GDM1 (cell line): ENCODE results near the gene CFAP54.
"Not testable (repeated sequence)": the region's sequence is repeated elsewhere in the genome, so short reads cannot be mapped to it uniquely, and the experiment has no call there.

Experiments used
- DNase-seq: peaks from one replicate; lab custom pipeline; 2025; lab: John Stamatoyannopoulos, UW

Gene CFAP54

DNA sequence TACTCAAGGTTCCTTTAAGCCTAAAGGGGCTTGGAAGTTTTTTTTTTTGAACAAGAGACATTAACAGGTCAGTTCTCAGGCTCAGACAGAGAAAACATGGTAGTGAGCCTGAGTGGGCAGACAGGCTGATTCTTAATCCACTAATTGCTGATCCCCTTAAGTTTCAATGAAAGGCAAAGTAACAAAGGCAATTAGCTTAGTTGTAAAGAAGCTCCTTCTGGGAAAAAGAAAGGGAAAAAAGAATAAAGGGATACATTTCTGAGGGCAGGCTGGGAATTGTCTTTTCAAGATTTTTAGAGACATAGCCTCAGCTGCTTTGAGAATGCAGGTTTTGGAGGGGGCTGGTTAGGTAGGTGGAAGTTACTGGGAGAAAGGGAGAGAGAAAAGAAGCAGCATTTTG lies 133.8 kb downstream of the CFAP54 start:
- DNase-seq, result no peak

DNA sequence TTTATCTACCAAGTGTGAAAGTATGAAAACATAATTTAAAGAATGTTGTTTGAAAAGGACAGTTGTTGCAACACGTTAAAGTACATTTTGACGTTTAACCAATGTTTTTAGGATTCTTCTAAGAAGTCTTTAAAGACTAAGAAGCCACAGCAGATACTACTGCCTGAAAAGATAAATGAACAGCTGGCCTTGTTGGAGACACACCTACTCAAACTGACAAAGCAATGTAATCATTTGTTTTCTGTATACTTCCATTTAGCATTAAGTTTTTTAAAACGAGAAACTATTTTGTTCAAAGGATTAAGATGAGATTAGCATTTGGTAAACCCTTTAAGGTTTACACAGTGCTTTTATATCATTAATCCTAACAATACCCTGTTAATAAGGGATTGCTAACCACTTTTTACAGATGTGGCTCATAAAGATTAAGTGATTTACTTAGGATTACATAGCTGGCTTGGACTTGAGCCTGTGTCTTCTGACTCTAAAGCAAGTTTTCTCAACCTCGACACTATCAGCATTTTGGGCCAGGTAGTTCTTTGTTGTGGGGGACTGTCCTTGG lies 134.4 kb downstream of the CFAP54 start:
- DNase-seq, result no peak

GRCh38 chr12:96635844-96636243 lies 146.5 kb downstream of the CFAP54 start:
- DNase-seq, result no peak

DNA sequence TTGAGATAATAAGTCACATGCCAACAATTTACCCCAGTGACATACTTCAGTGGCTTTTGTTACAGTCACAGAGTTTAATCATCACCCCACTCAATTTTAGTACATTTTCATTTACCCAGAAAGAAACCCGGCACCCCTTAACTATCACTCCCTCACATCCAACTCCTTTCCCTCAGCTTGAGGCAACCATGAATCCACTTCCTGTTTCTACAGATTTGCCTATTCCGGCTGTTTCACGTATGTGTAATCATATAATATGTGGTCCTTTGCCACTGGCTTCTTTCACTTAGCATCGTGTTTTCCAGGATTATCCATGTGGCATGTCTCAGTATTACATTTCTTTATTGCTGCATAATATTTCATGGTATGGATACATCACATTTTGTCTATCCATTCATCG lies 147.5 kb downstream of the CFAP54 start:
- DNase-seq, result no peak

DNA sequence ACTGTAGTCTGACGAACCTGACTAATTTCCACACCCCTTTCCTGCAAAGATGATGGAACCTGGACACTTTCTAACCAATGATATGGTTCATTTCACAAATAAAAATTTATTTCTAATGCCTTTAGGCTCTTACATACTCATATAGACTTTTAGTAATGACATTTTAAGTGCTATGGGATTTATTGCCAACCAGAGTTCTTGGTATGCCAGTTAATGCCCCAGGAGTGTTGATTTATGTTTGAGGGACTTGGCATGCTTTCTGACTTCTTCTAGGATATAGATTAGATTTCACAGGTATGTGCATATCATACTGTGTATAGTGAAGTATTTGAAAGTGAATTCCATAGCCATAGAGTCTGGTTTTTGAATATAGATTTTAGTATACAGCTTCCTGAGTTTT lies 159.5 kb downstream of the CFAP54 start:
- DNase-seq, result no peak

GRCh38 chr12:96652870-96653269 lies 163.5 kb downstream of the CFAP54 start:
- DNase-seq, result no peak

DNA sequence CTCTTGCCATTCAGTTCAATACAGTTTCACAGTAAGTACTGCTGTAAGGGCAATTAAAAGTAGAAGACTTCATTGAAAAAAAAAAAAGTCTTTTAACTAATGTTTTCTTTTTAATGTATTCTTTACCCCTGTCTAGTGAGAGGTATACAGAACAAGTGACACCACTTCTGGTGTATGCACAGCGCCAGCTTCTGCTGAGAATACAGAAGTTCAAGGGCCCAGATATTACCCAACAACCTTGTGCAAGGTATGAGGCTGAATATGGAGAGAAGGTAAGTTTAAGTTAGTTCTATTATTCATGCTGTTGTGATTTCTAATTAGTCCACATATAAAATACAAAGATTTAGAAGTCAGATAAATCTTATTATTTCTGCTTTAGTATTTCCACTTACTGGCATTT lies 168.7 kb downstream of the CFAP54 start:
- DNase-seq, result no peak

DNA sequence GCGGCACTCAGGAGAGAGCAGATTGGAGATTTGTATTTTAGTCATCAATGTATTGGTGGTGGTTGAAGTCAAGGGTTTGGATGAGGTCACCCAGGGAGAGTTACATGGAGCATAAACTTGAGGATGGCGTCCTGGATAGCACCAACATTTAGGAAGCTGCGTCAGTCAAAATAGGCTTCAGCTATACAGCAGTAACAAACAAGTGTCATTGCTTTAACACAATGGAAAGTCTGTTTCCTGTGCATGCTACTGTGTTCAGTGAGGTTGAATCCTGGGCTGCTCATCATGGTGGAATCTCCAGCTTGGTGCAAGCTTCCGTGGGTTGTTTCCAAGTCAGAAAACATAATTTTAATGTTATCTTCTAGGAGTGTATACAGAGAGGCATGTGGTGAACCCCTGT lies 180.4 kb downstream of the CFAP54 start:
- DNase-seq, result no peak

DNA sequence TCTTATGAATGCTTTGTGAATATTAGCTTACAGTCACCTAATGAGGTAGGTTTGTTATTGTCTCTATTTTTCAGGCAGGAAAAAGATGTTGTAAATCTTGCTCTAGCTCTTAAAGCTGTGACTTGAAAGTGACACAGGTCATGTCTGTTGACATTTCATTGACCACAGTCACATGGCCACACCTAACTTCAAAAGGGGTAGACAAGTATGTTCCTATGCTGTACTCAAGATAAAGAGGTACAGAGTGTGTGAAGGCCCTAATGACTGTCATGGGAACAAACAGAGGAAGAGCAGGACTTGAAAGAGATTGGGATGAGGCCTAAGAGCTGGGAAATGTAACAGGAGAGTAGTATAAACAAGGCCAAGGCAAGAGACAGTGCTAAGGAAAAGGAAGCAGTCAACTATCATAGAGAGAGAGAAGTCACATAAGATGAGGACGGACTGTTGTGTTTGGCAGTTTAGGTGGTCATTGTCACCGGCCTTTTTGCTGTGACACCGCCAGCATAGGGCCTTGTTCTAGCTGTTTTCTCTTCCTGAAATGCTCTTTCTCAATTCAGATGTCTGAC lies 181.0 kb downstream of the CFAP54 start:
- DNase-seq, result no peak

DNA sequence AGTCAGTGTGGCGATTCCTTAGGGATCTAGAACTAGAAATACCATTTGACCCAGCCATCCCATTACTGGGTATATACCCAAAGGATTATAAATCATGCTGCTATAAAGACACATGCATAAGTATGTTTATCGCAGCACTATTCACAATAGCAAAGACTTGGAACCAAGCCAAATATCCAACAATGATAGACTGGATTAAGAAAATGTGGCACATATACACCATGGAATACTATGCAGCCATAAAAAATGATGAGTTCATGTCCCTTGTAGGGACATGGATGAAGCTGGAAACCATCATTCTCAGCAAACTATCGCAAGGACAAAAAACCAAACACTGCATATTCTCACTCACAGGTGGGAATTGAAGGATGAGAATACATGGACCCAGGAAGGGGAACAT lies 186.1 kb downstream of the CFAP54 start:
- not testable (repeated sequence) for DNase-seq

DNA sequence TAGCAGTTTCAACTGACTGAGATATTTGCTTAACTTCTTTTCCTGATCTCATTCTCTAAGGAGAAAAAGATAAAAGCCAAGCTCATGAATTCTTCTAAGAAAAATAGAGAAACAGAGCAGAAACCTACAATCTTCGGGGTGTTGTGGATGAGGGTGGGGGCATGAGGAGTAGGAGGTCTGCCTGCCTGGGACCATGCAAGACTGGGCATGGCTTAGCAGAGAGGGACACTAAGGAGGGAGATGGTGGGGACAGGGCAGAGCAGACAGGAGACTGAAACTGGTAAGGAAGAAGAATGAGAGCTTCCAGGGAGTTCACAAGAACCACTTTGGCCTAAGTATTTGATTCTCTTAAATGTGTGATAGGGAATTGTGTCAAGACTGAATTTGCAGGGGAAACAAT lies 188.0 kb downstream of the CFAP54 start:
- no peak for DNase-seq

DNA sequence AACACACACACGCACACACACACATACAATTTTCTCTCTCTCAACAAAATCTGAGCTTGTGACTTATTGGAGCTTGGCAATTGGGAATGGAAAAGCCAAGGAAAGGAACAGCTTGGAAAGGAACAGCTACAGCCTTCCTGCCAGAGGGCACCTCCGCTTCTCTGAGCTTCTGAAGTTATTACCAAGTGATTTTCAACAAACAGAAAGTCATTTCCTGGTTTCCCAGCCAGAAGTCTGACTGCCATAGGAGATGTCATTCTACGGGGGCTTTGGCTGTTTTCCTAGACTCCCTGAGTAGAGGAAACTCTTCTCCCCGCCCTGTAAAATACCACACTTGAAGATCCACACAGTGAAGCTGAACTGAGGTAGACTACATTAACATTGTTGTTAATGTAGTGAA lies 198.3 kb downstream of the CFAP54 start:
- DNase-seq, result no peak

DNA sequence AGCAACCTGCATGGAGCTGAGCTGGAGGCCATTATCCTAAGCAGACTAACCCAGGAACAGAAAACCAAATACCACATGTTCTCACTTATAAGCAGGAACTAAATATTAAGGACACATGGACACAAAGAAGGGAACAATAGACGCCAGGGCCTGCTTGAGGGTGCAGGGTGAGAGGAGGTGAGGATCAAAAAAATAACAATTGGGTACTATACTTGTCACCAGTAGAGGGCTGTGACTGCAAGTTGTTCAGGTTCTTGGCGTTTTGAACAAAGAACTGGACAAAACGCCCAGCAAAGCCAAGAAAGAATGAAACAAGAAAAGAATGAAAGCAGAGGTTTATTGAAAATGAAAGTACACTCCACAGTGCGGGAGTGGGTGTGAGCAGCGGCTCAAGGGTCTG lies 209.1 kb downstream of the CFAP54 start:
- no peak for DNase-seq

DNA sequence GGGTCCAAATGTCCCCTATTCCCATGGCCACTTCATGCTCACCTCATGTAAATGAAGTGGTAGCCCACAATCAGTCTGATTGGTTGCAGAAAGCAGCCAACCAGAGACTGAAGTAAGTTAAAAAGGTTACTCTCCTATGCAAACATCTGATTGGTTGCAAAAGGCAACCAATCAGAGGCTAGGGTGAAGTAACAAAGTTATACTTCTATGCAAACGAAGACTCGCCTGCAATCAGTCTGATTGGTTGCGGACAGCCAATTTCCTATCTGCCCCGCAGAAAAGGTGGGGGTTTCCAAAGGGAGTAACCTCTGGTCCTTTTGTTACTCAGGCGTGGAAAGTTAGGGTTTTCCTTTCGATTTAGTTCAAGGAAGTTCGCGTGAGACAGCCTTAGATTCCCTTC lies 209.6 kb downstream of the CFAP54 start:
- DNase-seq, result no peak

DNA sequence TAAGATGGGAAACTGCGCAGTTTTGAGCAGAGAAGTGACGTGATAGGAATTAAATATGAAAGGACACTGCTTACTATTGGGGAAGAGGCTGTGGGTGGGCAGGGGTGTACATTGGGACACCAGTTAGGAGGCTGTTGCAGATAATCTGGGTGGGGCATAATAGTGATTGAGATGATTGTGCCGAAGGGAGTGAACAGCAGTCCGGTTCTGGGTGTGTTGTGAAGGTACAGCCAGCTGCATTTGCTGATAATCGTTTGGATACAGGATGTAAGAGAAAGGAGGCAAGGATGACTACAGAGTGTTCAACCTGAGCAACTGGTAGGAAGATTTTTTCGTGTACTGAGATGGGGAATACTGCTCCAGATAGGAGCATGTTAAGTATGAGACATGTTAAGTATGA lies 212.5 kb downstream of the CFAP54 start:
- DNase-seq, result no peak

DNA sequence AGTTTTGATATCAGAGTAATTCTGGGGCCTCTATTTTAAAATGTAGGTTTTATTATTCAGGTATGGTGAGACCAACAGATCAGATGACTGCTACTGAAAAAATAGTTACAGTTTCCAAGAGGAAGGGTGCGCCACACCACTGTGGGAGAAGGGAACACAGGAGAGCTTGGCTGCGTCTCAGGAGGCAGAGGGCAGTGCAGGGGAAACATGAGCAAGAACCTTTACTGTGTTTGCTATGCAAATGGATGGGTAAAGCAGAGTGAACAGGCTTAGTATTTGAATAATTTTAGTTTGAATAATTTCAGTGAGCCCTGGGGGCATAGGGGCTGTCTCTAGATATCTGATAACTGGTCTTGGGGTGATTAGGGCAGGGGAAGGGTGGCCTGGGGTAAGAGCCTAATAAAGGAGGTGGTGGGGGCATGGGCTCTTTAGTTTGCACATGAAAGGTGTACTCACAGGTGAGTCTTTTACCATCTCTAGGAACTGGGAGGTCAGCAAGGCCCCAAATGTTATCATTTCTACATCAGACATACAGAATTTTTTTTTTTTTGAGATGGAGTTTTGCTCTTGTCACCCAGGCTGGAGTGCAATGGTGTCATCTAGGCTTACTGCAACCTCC lies 220.9 kb downstream of the CFAP54 start:
- no peak for DNase-seq

DNA sequence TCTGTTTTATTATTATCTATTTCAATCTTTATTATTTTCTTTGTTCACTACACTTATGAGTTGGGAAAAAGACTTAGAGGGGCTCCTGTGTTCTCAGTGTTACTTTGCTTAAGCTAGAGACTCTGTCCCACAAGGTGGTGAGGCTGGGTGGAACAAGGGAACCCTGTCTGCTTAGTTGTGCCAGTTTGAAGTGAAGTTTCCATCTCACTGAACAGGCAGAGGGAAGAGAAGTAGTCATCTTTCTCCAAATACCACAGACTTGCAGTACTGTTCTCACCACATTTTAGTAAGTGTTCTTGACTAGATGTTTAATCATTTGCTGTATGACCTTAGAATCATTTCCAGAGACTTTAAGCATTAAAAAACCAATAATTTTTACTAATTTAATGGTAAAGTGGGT lies 222.0 kb downstream of the CFAP54 start:
- no peak for DNase-seq

GRCh38 chr12:96714199-96714598 lies 224.8 kb downstream of the CFAP54 start:
- DNase-seq, result no peak

GRCh38 chr12:96719660-96720362 lies 230.4 kb downstream of the CFAP54 start:
- DNase-seq, result no peak

GRCh38 chr12:96720363-96720705 lies 231.0 kb downstream of the CFAP54 start:
- no peak for DNase-seq

DNA sequence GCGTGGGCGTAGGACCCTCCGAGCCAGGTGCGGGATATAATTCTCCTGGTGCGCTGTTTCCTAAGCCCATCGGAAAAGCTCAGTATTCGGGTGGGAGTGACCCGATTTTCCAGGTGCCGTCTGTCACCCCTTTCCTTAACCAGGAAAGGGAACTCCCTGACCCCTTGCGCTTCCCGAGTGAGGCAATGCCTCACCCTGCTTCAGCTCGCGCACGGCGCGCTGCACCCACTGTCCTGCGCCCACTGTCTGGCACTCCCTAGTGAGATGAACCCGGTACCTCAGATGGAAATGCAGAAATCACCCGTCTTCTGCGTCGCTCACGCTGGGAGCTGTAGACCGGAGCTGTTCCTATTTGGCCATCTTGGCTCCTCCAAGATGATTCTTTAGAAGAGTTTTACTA lies 240.1 kb downstream of the CFAP54 start:
- not testable (repeated sequence) for DNase-seq

DNA sequence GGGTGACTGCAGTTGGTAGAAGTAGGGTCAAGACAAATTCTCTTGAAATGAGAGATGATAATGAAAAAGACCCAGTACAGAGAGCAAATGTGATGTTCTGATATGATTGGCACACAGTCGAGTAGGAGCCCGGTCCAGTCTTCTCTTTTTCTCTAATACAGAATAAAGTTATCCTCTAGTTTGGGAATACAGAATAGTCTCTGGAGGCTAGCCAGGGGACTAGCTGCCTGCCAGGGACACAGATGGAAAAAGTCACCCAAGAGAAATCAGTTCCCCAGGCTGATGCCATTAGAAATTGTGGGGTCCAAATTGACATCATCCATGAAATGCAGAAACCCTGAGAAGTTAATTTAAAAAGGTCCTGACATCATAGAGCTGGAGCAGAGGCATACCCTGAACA lies 240.5 kb downstream of the CFAP54 start:
- DNase-seq, result no peak

GRCh38 chr12:96743606-96744005 lies 254.2 kb downstream of the CFAP54 start:
- no peak for DNase-seq

- no peak for DNase-seq
Measured at GRCh38 chr12:96749999-96750398, 260.6 kb downstream of the CFAP54 start.
